KBM-7 (cell line): ENCODE measurements around the gene TMPRSS6.

Source experiments
- DNase-seq: peaks from one replicate; pipeline ENCODE4 v3.0.0-alpha.2; 2015
- in situ Hi-C: fragments of 300-500 bp; cut with MboI; formaldehyde crosslinking; loops from 2 replicates; pipeline ENCODE4 v1.14.3; 2020; ENCODE audit warnings: low sequenced_read_pairs, low pct_unique_long_range_greater_than_20kb, mixed read lengths

The TMPRSS6 gene

DNA sequence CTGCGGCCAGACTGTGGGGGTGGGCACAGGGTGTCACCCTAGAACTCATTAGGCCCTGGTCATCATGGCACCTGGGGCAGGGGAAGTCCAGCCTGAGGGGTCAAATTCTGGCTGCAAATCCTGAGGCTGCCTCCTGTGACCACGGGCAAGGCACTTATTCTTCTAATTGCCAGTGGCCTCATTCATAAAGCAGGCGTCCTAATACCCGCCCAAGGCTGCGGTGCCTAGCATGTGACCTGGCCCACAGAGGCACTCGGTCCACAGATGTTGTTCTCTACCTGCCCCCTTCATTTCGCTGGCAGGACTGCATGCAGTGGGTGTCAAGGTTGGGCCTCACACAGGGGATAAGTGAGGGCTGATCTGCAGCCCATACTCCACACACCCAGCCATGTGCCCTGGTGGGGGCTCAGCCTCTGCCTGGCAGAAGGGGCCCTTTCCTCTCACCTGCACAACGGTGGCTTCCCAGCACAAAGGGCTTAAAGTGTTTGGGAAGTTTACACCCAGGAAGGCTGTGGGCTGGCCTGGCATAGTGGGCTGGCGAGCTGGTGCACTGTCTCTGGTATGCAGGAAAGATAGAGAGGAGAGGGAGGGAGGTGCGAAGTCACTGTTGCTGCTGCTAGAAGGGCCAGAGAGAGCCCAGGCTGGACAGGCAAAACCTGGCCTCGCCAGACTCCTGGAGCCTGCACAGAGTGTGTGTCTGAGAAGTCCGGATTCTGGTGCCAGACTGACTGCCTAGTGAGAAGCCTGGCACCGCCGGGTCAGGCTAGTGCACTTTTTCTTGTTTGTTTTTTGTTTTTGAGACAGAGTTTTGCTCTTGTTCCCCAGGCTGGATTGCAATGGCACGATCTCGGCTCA, 86.8 kb downstream of the TMPRSS6 start:
- DNase-seq, result no peak
- in situ Hi-C loops, result no loop called here

DNA sequence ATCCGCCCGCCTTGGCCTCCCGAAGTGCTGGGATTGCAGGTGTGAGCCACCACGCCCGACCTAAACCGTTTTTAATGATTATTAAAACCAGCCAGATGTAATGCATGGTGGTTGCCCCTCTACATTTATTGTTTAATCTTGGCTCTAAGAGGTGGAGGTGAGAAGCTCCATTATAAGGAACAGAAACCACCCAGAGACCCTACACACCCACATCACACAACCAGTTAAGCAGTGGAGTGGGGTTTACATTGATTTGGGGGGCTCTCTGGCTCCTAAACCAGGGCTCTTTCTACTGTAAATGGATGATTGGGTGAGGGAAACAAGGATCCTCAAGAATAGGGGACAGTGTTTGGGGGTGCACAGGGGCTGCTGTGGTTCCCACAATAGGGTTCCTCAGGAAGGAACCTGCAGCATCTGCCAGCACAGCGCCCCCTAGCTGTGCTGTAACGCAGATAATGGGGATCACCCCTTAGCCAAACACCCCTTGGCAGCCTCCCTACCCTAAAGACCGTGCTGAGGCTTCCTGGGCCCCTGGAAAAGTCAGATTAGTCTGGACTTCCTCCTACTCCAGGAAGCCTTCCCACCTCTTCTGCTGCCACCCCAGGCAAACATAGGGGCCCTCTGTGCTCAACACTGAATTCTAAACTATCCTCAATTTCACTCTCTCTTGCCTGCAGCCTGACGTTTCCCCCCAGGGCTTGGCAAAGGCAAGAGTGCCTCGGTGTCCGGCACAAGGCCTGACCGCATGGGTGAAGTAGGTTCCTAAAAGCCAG, 87.6 kb downstream of the TMPRSS6 start:
- in situ Hi-C loops, result no loop called here
- peak; percentile 49 for DNase-seq

DNA sequence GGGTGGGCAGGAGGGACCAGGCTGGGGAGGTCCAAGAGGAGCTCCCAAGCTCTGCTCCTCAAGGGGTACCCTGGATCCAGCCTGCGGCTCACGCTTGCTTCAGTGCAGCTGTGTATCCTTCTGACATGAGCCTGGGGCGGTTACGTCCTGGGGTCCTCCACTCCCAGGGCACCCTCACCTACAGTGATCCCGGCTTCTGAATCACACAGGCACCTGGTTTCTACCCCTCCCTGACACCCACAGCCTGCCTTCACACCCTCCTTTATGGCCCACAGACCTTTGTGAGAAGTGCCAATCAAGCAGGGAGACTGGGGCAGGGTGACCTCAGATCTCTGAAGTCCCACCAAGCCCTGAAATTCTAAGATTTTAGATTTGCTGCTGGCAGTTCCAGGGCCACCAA, 88.5 kb downstream of the TMPRSS6 start:
- no peak for DNase-seq
- in situ Hi-C loops, result no loop called here

DNA sequence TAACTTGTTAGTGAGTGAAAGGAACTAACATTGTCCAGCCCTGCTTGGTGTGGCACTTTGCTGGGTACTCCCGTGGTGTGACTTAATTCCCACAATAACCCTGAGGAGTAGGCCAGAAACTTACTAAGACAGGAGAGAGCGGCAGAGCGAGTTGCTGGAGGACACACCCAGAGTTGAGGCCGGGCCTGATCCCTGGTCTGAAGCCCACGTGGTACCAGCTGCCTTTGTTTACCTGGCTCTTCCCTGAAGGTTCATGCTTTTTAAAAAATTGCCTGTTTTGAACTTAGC, 89.4 kb downstream of the TMPRSS6 start:
- DNase-seq, result peak; percentile 47
- in situ Hi-C loops, result no loop called here

DNA sequence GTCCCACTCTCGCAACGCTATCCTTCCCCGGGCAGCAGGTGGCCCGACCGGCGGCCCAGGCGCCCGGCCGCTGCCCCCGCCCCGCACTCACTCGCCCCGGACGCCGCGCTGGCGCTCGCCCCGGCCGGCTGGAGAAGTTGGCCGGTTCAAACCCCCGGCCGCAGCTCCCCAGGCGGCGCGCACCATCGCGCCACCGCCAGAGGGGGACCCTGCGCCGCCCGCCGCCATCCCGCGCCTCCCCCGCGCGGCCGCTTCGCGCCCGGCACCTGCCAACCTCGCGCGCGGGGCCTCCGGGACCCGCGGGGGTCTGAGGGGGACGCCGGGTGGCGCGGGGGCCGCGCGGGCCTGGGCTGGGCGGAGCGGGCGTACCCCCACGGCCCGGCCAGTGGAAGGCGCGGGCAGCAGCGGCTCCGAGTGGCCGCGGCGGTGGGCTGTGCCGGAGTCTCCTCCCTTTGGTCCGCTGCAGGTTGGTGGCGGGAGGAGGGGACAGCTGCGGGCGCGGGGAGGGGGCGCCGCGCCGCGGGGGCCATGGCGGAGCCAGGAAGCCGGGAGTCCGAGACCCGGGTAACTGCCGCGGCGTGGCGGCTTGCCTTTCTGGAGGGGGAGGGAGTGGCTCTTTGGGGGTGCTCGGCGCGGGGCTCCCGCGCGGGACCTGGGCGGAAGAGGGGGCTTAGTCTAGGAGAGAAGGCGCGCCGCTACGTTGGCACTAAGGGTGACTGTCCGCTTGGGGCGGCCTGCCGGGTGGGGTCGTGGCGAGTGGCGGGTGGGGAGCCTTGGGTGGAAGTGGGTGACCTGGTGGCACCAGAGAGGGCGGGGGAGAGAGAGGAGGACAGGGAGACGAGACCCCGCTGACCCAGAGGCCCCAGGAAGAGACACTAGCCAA, 90.0 kb downstream of the TMPRSS6 start, which contains the start of the genes MPST and TST:
Gene MPST, plus strand, starts transcription at position 434 of the 883 bp plus-strand sequence. Its CDS starts 95 bp downstream, at position 529.
Gene TST, minus strand, starts transcription at position 139 of the 883 bp plus-strand sequence. CDS start 715 bp downstream, outside the sequence.
- peak; percentile 49 for DNase-seq
- in situ Hi-C loops, result no loop called here

DNA sequence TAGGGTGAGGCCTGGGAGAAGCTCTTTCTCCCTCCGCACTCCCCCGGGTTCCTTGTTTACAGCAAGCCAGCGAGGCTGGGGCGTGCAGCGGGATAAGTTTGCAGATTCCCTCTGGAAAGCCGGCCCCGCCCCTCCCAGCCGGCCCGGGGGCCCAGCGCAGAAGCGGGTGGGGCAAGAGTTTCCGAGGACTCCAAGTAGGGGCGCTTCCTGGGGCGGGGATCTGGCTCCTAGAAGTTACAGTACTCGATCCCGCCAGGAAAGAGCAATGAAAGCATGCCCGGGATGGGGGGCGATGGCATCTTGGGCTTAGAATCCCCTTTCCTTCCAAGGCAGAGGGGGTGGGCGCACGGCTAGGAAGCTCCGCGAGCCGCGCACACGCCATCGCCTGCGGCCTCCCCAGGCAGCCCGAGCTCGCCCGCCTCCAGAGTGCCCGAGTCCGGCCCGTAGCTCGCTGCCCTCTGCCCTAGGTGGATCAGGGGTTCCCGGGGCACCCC, 90.7 kb downstream of the TMPRSS6 start:
- in situ Hi-C loops, result no loop called here
- DNase-seq, result peak; percentile 48

DNA sequence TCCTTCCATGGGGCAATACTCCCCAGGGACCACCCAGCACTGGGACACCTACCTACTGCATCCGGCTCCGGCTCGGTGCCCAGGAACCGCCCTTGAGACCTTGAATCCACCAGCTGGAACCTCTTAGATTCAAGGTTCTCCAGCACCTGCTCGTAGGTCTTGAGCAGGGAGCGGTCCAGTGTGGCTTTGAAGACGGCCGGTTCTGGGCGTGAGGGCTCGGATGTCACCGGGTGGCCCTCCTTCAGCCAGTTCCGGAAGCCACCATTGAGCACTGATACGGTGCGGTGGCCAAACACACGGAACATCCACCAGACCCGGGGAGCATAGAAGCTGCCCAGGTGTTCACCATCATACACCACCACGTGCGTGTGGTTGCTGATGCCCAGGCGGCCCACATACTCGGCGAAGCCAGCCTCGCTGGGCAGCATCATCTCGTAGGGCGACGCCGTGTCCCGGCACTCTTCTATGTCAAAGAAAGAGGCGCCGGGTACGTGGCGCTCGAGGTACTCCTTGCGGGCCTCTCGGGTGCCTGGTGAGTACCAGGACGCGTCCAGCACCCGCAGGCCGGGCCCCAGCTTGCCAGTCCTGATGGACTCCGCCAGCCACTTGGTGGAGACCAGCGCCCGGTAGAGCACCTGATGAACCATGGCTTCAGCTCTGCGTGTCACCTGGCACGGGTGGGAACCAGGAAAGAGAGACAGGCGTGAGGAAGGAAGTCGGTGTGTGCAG, 91.3 kb downstream of the TMPRSS6 start:
- DNase-seq, result no peak
- in situ Hi-C loops, result no loop called here

DNA sequence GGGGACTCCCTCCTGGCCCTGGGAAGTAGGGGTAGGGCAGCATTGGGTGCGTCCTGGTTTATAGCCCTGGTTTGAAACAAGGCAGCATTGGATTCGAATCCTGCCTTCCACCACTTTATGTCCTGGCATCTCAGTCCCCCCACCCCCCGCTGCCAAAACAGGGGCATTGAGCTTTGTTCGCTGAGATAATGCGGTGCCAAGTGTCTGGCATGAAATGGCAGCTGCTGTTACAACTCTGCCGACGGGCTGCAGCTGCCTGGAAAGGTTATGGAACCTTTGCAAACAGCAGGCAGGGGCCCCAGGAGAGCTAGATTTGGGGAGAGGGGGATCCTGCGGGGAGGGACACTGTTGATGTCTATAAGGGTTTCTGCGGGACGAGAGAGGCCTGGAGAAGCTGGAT, 92.2 kb downstream of the TMPRSS6 start:
- no peak for DNase-seq
- in situ Hi-C loops, result no loop called here

DNA sequence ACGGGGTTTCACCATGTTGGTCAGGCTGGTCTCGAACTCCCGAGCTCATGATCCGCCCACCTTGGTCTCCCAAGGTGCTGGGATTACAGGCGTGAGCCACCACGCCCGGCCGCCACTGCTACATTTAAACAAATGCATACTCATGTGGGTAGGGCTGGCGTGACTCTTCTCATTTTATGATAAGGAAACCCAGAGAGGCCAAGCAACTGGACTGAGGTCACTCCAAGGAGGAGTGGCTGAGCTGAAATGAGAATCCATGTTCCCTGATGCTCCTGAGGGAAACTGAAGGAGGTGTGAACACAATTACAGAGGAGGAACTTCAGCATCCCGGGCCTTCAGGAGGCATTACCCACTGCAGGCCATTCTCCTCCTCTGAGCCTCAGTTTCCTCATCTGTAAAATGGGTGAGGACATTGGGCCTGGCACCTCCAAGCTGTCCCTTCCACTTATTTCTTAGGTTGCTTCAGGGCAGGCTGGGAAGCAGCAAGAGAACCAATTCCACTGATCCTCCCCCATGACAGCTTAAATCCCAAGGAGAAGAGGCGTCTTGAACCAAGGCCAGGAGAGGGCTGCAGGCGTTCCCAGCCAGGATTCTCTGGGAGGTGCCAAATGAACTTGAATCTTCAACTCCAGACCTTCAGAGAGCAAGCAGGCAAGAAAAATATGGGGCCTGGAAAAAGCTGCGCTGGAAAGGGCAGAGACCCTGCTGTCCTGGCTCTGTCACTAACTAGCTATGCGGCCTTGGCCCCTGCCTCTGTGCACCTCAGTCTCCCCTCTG, 93.2 kb downstream of the TMPRSS6 start:
- DNase-seq, result no peak
- in situ Hi-C loops, result no loop called here

DNA sequence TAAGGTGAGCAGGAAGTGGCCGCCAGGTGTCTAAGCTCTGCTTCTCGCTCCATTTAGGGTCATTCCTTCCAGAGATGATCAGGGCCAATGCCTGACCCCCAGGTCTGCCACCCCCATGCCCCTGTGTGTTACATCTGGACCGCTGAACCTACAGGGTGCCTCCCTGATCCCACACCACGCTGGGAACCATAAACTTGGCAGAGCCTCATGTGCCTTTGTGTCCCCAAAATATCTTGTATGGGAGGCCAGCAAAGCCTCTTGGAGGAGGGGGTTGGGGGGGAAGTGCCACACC, 94.0 kb downstream of the TMPRSS6 start:
- no peak for DNase-seq
- in situ Hi-C loops, result no loop called here
